ENCODE measurements around the gene DNAI2. TPM values are rescaled to one million over a fixed set of nuclear protein-coding genes. Genes with fewer than 3 reads are reported as not detected.

The DNAI2 gene
- total RNA-seq, 4 donors from 2014 or later, result not detected

DNA sequence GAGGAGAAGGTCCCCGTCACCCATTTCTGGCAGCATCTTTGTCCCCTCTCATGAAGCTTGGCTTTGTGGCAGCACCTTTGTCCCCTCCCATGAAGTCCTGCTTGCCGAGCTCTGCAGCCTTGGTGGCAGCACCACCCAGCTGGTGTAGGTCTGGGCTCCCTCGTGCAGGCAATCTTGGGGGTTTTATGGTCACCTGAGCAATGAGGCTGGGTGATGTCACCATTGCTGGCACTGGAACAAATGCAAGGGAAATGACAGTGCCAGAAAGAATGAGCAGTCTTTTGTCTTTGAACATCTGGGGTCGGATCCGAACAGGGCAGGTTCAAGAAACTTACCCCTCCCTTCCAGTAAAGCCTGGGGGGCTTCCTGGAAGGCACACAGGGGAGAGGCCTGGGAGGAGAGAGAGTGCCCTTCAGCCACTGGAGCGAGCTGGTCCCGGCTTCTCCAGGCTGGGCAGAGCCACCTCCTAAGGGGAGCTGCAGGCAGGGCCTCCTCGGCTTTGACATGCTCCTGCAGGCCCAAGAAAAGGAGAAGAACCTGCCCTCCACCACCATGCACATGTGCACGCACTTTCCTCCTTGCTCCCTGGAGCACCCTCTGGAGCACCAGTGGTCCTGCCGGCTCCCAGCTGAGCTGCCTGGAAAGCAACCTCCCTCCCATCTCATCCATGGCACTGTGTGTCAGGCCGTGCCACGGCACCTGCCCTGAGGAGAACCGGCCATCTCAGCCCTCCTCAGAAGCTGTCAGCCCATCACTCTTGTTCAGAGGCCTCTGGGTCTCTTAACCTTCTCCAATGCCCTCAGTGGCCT is 71.6 kb downstream of the DNAI2 start:
- intact Hi-C loops (cut with DNase I; ENCODE audit: low total_unique reads), result no loop called here
- ATAC-seq (no peak), DNase-seq (no peak)
- in situ Hi-C loops (cut with MboI; ENCODE audit: low sequenced_read_pairs in 4 of 4), result no loop called here
- TF ChIP-seq, protein P1, sequence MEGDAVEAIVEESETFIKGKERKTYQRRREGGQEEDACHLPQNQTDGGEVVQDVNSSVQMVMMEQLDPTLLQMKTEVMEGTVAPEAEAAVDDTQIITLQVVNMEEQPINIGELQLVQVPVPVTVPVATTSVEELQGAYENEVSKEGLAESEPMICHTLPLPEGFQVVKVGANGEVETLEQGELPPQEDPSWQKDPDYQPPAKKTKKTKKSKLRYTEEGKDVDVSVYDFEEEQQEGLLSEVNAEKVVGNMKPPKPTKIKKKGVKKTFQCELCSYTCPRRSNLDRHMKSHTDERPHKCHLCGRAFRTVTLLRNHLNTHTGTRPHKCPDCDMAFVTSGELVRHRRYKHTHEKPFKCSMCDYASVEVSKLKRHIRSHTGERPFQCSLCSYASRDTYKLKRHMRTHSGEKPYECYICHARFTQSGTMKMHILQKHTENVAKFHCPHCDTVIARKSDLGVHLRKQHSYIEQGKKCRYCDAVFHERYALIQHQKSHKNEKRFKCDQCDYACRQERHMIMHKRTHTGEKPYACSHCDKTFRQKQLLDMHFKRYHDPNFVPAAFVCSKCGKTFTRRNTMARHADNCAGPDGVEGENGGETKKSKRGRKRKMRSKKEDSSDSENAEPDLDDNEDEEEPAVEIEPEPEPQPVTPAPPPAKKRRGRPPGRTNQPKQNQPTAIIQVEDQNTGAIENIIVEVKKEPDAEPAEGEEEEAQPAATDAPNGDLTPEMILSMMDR (IDR thresholded peaks at IDR 0.05 in 4 of 5, conservative IDR thresholded peaks at IDR 0.05 in 1 of 5), result no peak
- TF ChIP-seq POLR2A (IDR thresholded peaks at IDR 0.05), result no peak
- Histone ChIP-seq H3K27me3 (peaks cover under 1 to 7% (median 5%) of the 10 kb centered on the region in 3 donors), H3K4me1 (no peaks in the 10 kb centered on the region), H3K36me3 (no peaks in the 10 kb centered on the region), H3K27ac (no peak overlapping the region), H3K9me3 (no peaks in the 10 kb centered on the region), H3K4me3 (no peak overlapping the region)

DNA sequence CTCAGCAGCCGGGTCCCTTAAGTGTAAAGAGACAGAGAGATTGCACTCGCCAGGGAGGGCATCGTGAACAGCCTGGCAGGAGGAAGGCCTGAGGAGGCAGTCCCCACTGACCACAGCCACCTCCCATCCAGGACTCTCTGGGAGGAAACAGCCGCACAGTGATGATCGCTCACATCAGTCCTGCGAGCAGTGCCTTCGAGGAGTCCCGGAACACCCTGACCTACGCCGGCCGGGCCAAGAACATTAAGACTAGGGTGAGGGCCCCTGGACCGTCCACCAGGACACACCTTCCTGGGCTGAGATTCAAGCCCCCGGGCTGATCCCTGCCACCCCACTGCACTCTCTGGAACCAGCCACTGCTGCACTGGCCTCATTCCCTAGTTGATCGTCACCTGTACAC is 73.6 kb downstream of the DNAI2 start:
- intact Hi-C loops (cut with DNase I; ENCODE audit: low total_unique reads), result no loop called here
- ATAC-seq (no peak), DNase-seq (no peak)
- Histone ChIP-seq H3K36me3 (no peaks in the 10 kb centered on the region), H3K9me3 (no peaks in the 10 kb centered on the region), H3K4me3 (no peak overlapping the region), H3K27ac (no peak overlapping the region), H3K4me1 (no peaks in the 10 kb centered on the region), H3K27me3 (peaks cover 16 to 26% (median 20%) of the 10 kb centered on the region in 3 donors)
- in situ Hi-C loops (cut with MboI; ENCODE audit: low sequenced_read_pairs in 4 of 4), result no loop called here
- TF ChIP-seq POLR2A (IDR thresholded peaks at IDR 0.05), result no peak
- TF ChIP-seq, protein P1 (IDR thresholded peaks at IDR 0.05 in 4 of 5, conservative IDR thresholded peaks at IDR 0.05 in 1 of 5), result no peak

DNA sequence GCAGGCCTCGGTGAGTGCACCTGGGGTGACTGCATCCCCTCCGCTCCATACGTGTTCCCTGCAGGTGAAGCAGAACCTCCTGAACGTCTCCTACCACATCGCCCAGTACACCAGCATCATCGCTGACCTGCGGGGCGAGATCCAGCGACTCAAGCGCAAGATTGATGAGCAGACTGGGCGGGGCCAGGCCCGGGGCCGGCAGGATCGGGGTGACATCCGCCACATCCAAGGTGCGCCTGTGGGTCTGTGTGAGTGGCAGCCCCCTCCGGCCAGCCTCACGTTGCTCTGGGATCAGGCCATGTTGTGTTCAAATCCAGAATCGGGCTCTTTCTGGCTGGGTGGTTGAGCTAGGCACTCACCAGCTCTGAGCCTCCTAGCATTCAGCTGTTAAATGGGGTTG is 75.1 kb downstream of the DNAI2 start:
- no peak overlapping the region for H3K4me3 ChIP-seq
- TF ChIP-seq POLR2A (IDR thresholded peaks at IDR 0.05), result no peak
- TF ChIP-seq, protein P1 (IDR thresholded peaks at IDR 0.05 in 4 of 5, conservative IDR thresholded peaks at IDR 0.05 in 1 of 5), result no peak
- ATAC-seq (no peak), DNase-seq (no peak)
- intact Hi-C loops (cut with DNase I; ENCODE audit: low total_unique reads), result no loop called here
- no peaks in the 10 kb centered on the region for H3K4me1 ChIP-seq
- no peaks in the 10 kb centered on the region for H3K9me3 ChIP-seq
- no peaks in the 10 kb centered on the region for H3K36me3 ChIP-seq
- no peak overlapping the region for H3K27ac ChIP-seq
- in situ Hi-C loops (cut with MboI; ENCODE audit: low sequenced_read_pairs in 4 of 4), result no loop called here
- H3K27me3 ChIP-seq, result peaks cover 29 to 40% (median 34%) of the 10 kb centered on the region in 3 donors

DNA sequence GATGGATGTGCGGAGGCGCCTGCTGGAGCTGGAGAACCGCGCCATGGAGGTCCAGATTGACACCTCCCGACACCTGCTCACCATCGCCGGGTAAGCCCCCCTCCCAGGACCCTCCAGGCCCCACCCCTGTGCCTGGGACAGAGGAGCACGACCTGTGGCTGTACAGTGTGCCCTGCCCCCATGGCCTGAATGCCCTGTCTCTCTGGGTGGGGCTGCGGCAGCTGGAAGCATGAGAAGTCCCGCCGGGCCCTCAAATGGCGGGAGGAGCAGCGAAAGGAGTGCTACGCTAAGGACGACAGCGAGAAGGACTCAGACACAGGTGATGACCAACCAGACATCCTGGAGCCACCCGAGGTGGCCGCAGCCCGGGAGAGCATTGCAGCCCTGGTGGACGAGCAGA is 76.5 kb downstream of the DNAI2 start:
- Histone ChIP-seq H3K27ac (no peak overlapping the region), H3K36me3 (no peaks in the 10 kb centered on the region), H3K9me3 (no peaks in the 10 kb centered on the region), H3K4me3 (no peak overlapping the region), H3K27me3 (peaks cover 41 to 52% (median 47%) of the 10 kb centered on the region in 3 donors), H3K4me1 (no peaks in the 10 kb centered on the region)
- intact Hi-C loops (cut with DNase I; ENCODE audit: low total_unique reads) (no loop called here), in situ Hi-C loops (cut with MboI; ENCODE audit: low sequenced_read_pairs in 4 of 4) (loop anchor here in 1 of 4 donors (25.0 kb wide), 1 partner anchor 138 kb away; the partner anchor contains the start of genes RPL38 and TTYH2)
- TF ChIP-seq POLR2A (IDR thresholded peaks at IDR 0.05), result no peak
- TF ChIP-seq, protein P1 (IDR thresholded peaks at IDR 0.05 in 4 of 5, conservative IDR thresholded peaks at IDR 0.05 in 1 of 5), result no peak
- no peak for DNase-seq
- no peak for ATAC-seq
